ENCODE measurements around the gene THAP7.

The THAP7 gene

GRCh38 chr22:21033895-21034294, 32.0 kb upstream of the THAP7 start:
- no peak for DNase-seq (ENCODE audit: low spot score)
- H3K4me3 ChIP-seq = no peak overlapping the region
- TF ChIP-seq, protein P1, sequence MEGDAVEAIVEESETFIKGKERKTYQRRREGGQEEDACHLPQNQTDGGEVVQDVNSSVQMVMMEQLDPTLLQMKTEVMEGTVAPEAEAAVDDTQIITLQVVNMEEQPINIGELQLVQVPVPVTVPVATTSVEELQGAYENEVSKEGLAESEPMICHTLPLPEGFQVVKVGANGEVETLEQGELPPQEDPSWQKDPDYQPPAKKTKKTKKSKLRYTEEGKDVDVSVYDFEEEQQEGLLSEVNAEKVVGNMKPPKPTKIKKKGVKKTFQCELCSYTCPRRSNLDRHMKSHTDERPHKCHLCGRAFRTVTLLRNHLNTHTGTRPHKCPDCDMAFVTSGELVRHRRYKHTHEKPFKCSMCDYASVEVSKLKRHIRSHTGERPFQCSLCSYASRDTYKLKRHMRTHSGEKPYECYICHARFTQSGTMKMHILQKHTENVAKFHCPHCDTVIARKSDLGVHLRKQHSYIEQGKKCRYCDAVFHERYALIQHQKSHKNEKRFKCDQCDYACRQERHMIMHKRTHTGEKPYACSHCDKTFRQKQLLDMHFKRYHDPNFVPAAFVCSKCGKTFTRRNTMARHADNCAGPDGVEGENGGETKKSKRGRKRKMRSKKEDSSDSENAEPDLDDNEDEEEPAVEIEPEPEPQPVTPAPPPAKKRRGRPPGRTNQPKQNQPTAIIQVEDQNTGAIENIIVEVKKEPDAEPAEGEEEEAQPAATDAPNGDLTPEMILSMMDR (IDR thresholded peaks at IDR 0.05) = no peak
- no peak overlapping the region for H3K27ac ChIP-seq

GRCh38 chr22:21032868-21033688, 31.2 kb upstream of the THAP7 start:
- DNase-seq (ENCODE audit: low spot score) = no peak
- peak overlapping the region in 1 of 2 donors; percentile 33 for H3K27ac ChIP-seq
- peak overlapping the region; percentile 78 for H3K4me3 ChIP-seq
- TF ChIP-seq, protein P1 (IDR thresholded peaks at IDR 0.05) = no peak

DNA sequence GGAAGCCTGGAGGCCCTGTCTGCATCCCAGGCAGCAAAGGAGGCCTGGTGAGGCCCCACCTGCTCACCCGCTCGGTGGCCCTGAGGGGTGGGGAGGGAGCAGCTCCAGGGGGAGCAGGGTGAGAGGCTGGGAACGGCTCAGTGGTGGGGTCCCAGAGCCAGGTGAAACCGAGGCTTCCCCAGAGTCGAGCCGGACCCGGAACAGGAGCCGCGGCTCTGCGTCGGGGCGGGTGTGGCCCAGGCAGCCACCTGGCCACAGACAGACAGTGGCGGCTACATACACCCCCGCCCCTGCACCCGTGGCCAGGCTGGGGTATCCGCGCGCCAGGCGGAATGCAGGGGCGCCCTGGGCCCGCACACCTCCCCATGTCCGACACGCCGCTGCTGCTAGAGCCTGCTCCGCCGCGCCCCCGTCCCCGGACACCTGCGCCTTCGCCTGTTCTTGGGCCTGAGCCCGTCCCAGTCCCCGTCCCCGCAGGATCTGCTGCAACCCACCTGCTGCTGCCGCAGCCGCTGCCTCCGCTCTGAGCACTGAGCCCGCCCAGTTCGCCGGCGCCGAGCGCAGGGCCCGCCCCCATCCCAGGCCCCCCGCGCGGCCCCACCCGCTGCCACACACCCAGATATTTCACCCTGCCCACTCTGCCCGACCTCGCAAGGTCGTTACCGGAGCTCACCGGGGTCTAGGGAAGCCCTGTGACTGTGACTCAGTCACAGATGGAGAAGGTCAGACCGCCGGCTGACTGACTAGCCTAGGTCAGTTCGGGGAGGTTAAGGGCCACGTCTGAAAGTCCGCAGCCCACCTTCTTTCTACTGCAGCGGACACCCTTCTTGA, 30.3 kb upstream of the THAP7 start, which contains the start of gene SLC7A4:
Gene SLC7A4 (minus strand): TSS at position 525 of the 831 bp plus-strand sequence. CDS start 749 bp downstream, outside the sequence.
- H3K27ac ChIP-seq = peak within 1 kb of the TSS in 1 of 2 donors; percentile 33
- TF ChIP-seq, protein P1 (IDR thresholded peaks at IDR 0.05) = no peak
- H3K4me3 ChIP-seq = peak within 1 kb of the TSS; percentile 78
- no peak for DNase-seq (ENCODE audit: low spot score)

GRCh38 chr22:21031545-21032036, 29.7 kb upstream of the THAP7 start:
- peak; percentile 71 for DNase-seq (ENCODE audit: low spot score)
- TF ChIP-seq, protein P1 (IDR thresholded peaks at IDR 0.05) = no peak
- H3K27ac ChIP-seq = no peak overlapping the region
- peak overlapping the region; percentile 78 for H3K4me3 ChIP-seq

GRCh38 chr22:21030621-21031544, 29.0 kb upstream of the THAP7 start:
- peak overlapping the region; percentile 78 for H3K4me3 ChIP-seq
- H3K27ac ChIP-seq = no peak overlapping the region
- peak; percentile 65 for DNase-seq (ENCODE audit: low spot score)
- TF ChIP-seq, protein P1 (IDR thresholded peaks at IDR 0.05) = no peak

DNA sequence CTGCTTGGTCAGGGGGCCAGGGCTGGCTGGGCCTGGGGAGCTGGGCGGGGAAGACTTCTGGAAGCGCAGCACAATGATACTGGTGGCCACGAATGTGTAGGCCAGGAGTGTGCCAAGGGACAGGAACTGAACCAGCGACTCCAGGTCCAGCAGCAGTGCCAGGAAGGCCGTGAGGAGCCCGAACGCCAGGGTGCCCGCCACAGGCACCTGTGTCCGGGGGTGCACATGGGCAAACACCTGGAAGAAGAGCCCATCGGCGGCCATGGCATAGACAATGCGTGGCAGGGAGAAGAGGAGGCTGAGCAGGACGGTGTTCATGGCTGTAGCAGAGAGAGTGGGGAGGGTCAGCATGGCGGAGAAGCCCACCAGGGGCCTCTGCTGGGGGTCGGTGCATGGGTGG, 28.1 kb upstream of the THAP7 start:
- TF ChIP-seq, protein P1 (IDR thresholded peaks at IDR 0.05) = no peak
- DNase-seq (ENCODE audit: low spot score) = no peak
- no peak overlapping the region for H3K4me3 ChIP-seq
- H3K27ac ChIP-seq = no peak overlapping the region

Measured in coronary artery (tissue), 2 donors.